Activated CD4-positive, alpha-beta T cell treated with anti-CD3 and anti-CD28 coated beads for 24 hours (primary cell): Measurements from ENCODE around the gene ATP5PB.

Experiments
- DNase-seq, 2 donors: peaks; one replicate each; pipeline ENCODE4 v3.0.0-alpha.2; 2020; ENCODE audit warnings: low read depth in 2 of 2

ATP5PB gene

DNA sequence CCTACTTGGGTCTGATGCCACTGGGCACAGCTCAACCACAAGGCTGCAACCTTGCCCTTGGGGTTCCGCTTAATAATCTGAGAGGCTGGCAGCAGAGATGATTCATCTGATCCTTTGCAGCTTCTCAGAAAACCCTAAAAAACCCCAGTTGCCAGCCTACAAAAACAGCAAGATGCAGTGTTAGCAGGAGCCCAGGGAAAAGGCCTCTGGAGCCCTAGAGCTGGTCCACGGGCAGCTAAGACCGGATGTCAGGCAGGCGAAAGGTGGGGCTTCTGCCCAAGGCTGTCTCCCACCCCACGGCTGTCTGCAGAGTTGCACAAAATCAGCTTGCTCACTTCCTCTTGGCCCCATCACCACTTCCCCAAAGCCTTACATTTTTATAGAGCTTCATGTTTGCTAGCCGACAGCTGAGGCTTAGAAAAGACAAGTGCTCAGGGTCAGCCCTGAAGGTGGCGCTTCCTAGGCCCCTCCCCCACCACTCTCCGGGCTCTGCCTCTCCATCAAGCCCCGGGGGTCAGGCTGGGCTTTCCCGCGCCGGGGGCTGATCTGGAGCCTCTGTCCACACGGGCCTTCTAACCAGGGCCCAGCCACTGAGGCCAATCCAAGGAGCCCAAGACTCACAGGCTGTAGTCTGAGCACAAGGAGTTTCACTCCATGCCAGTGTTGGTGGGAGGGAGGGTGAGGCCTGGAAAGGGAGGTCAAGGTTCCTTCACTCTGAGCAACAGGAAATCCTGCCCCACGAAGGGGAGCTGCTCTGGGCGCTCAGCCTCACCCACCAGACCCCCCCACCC is 58.3 kb downstream of the ATP5PB start:
- peak in 1 of 2 donors; percentile 23 for DNase-seq

DNA sequence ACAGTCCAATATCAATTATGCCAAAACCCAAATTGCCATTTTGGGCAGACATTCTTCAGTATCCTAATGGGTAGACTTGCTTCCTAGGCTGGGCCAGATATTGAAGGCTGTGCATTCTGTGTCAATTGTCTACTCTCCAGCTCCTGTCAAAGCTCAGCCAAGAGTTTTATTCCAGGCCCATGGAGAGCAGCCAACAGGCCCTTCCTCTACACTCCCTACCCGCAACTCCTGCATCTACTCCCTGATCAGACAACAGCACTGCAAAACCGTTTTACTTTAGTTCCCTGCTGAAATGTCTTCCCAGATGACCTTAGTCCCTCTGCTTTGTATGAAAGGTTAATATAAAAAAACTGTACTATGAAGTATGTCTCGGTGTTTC is 60.7 kb downstream of the ATP5PB start:
- DNase-seq: no peak

DNA sequence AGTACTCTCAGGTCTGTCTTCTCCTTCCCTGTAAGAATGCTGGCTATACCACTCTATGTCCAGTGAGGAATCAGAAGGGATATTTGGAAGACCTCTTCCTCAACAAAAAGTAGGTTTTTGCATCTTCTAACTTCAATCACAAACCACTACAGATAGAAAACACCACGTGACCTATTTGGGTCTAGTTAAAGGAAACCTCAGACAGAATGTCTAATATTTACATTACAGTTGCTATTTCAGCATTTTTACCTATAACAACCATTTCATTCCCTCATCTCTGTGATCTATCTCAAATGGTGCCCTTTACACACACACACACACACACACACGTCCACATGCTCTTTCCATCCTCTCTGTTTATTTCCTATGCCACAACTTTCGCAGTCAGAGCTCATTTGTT is 62.1 kb downstream of the ATP5PB start:
- no peak for DNase-seq
